Neural cell (in vitro differentiated cells): Measurements from ENCODE around the gene TEK. TPM values are rescaled to one million over a fixed set of nuclear protein-coding genes. Genes with fewer than 3 reads are reported as not detected.

Experiments
- H2AFZ ChIP-seq: fragments of 200-600, 300-800 bp; sonication (generic), shearing (Covaris generic); 2 replicates; pipeline ENCODE4 v1.6.0; 2014; ENCODE audit warnings: low read depth, mild to moderate bottlenecking, antibody characterized with exemption, low read length, moderate library complexity
- H3F3A ChIP-seq: fragments of 200-600 bp; shearing (Covaris generic); 2 replicates; pipeline ENCODE4 v1.6.1; 2016; ENCODE audit warnings: mild to moderate bottlenecking, moderate library complexity, mixed read lengths, antibody characterized with exemption, low read length; ENCODE audit not compliant: insufficient read depth, poor library complexity, severe bottlenecking
- H3K27ac ChIP-seq: fragments of 200-600, 300-800 bp; sonication (generic), shearing (Covaris generic); 2 replicates; pipeline ENCODE4 v1.5.1; 2014; ENCODE audit warnings: mild to moderate bottlenecking, low read length, moderate library complexity
- H3K27me3 ChIP-seq: fragments of 300-800, 200-600 bp; sonication (generic), shearing (Covaris generic); 2 replicates; pipeline ENCODE4 v1.6.0; 2014; ENCODE audit warnings: mild to moderate bottlenecking, low read depth, low read length, moderate library complexity; ENCODE audit not compliant: insufficient read depth
- H3K36me3 ChIP-seq: fragments of 300-800, 200-600 bp; sonication (generic), shearing (Covaris generic); 2 replicates; pipeline ENCODE4 v1.5.1; 2014; ENCODE audit warnings: mild to moderate bottlenecking, antibody characterized with exemption, low read length, moderate library complexity; ENCODE audit not compliant: insufficient read depth
- H3K4me2 ChIP-seq: fragments of 300-800, 200-600 bp; sonication (generic), shearing (Covaris generic); 2 replicates; pipeline ENCODE4 v1.6.0; 2014; ENCODE audit warnings: mild to moderate bottlenecking, low read length
- H3K4me3 ChIP-seq: fragments of 300-800, 200-600 bp; sonication (generic), shearing (Covaris generic); 2 replicates; pipeline ENCODE4 v1.5.1; 2014; ENCODE audit warnings: mild to moderate bottlenecking, low read length, moderate library complexity
- H3K79me2 ChIP-seq: fragments of 200-600 bp; shearing (Covaris generic); replicated peaks from 2 replicates; pipeline ENCODE4 v1.6.0; 2014; ENCODE audit warnings: mild to moderate bottlenecking, low read length, moderate library complexity; ENCODE audit not compliant: insufficient read depth
- H3K9ac ChIP-seq: fragments of 300-800, 200-600 bp; sonication (generic), shearing (Covaris generic); 2 replicates; pipeline ENCODE4 v1.6.1; 2016; ENCODE audit warnings: mild to moderate bottlenecking, low read length, mixed read lengths
- H3K9me2 ChIP-seq: fragments of 200-600 bp; shearing (Covaris generic); 2 replicates; pipeline ENCODE4 v1.6.1; 2016; ENCODE audit warnings: mild to moderate bottlenecking, low read length, mixed read lengths; ENCODE audit not compliant: insufficient read depth
- H3K9me3 ChIP-seq: fragments of 200-600, 300-800 bp; sonication (generic), shearing (Covaris generic); 2 replicates; pipeline ENCODE4 v1.6.1; 2016; ENCODE audit warnings: mild to moderate bottlenecking, mixed run types, low read length, moderate library complexity, mixed read lengths
- H4K20me1 ChIP-seq: fragments of 200-600 bp; shearing (Covaris generic); 2 replicates; pipeline ENCODE4 v1.6.1; 2016; ENCODE audit warnings: mild to moderate bottlenecking, mixed run types; ENCODE audit not compliant: insufficient read depth
- CTCF ChIP-seq: fragments of 450-650 bp; IDR thresholded peaks from 2 replicates; pipeline ENCODE4 v1.5.1; 2014; ENCODE audit warnings: antibody characterized with exemption, mild to moderate bottlenecking, moderate library complexity; ENCODE audit not compliant: poor library complexity, severe bottlenecking
- EP300 ChIP-seq: fragments of 450-650 bp; conservative IDR thresholded peaks from 2 replicates; pipeline ENCODE4 v1.6.1; 2014; ENCODE audit warnings: antibody characterized with exemption, mild to moderate bottlenecking, moderate library complexity; ENCODE audit not compliant: poor library complexity, severe bottlenecking
- EZH2 ChIP-seq: fragments of 200-600, 300-800 bp; shearing (Covaris generic), sonication (generic); IDR thresholded peaks from 2 replicates; pipeline ENCODE4 v1.6.1; 2014; ENCODE audit warnings: antibody characterized with exemption, low read length, borderline replicate concordance, mild to moderate bottlenecking; ENCODE audit not compliant: insufficient read depth, poor library complexity, severe bottlenecking
- MXI1 ChIP-seq: fragments of 450-650 bp; conservative IDR thresholded peaks from 2 replicates; pipeline ENCODE4 v1.6.1; 2014; ENCODE audit warnings: antibody characterized with exemption, mild to moderate bottlenecking; ENCODE audit not compliant: poor library complexity, severe bottlenecking
- POLR2AphosphoS5 ChIP-seq: IDR thresholded peaks from 2 replicates; pipeline ENCODE4 v1.6.1; 2012
- RAD21 ChIP-seq: fragments of 450-650 bp; conservative IDR thresholded peaks from 2 replicates; pipeline ENCODE4 v1.6.1; 2014; ENCODE audit warnings: antibody characterized with exemption, mild to moderate bottlenecking, moderate library complexity
- REST ChIP-seq: IDR thresholded peaks from 2 replicates; pipeline ENCODE4 v1.6.1; 2012; ENCODE audit warnings: borderline replicate concordance
- SMC3 ChIP-seq: fragments of 450-650 bp; conservative IDR thresholded peaks from 2 replicates; pipeline ENCODE4 v1.6.1; 2014; ENCODE audit warnings: antibody characterized with exemption, mild to moderate bottlenecking, moderate library complexity; ENCODE audit not compliant: poor library complexity
- TAF1 ChIP-seq: IDR thresholded peaks from 2 replicates; pipeline ENCODE4 v1.6.1; 2012; ENCODE audit warnings: low read depth
- polyA plus RNA-seq: library from polyadenylated mRNA; depleted of rRNA; stranded (reverse); fragments of >200 nt; gene quantifications from 2 replicates; pipeline ENCODE4 v1.2.3, GENCODE V29; 2014

Gene TEK
- polyA plus RNA-seq, 1 donor from 2014 or later, result 0.83 TPM

- no peaks in the 10 kb centered on the region for H4K20me1 ChIP-seq
- no peaks in the 10 kb centered on the region for H3K27me3 ChIP-seq
- no peak overlapping the region for H3K4me3 ChIP-seq
- no peak overlapping the region for H3K9ac ChIP-seq
- H3K9me2 ChIP-seq, result no peaks in the 10 kb centered on the region
- no peak overlapping the region for H3K4me2 ChIP-seq
- H3K9me3 ChIP-seq, result no peaks in the 10 kb centered on the region
- no peak overlapping the region for H3K27ac ChIP-seq
- H2AFZ ChIP-seq, result no peak overlapping the region
- TF ChIP-seq EP300 (no peak), TAF1 (no peak), RAD21 (peak; percentile 84), SMC3 (peak; percentile 79), CTCF (peak; percentile 84)
- no peaks in the 10 kb centered on the region for H3F3A ChIP-seq
- no peaks in the 10 kb centered on the region for H3K79me2 ChIP-seq
- no peaks in the 10 kb centered on the region for H3K36me3 ChIP-seq
These were observed 167.4 kb downstream of the TEK start for GRCh38 chr9:27276193-27277030.

- Histone ChIP-seq H3K4me2 (no peak overlapping the region), H3K79me2 (no peaks in the 10 kb centered on the region), H3K27me3 (no peaks in the 10 kb centered on the region), H3K9ac (no peak overlapping the region), H3K4me3 (no peak overlapping the region), H3F3A (no peaks in the 10 kb centered on the region), H2AFZ (no peak overlapping the region), H3K9me2 (no peaks in the 10 kb centered on the region), H3K36me3 (no peaks in the 10 kb centered on the region), H4K20me1 (no peaks in the 10 kb centered on the region), H3K27ac (no peak overlapping the region), H3K9me3 (no peaks in the 10 kb centered on the region)
- TF ChIP-seq CTCF (no peak), RAD21 (no peak), POLR2AphosphoS5 (no peak)
These were observed 169.3 kb downstream of the TEK start for GRCh38 chr9:27278374-27278773.

- Histone ChIP-seq H3F3A (no peaks in the 10 kb centered on the region), H3K27ac (no peak overlapping the region), H4K20me1 (no peaks in the 10 kb centered on the region), H3K9me2 (no peaks in the 10 kb centered on the region), H3K9me3 (no peaks in the 10 kb centered on the region), H3K9ac (no peak overlapping the region), H3K4me3 (no peak overlapping the region), H3K4me2 (no peak overlapping the region), H2AFZ (no peak overlapping the region), H3K27me3 (no peaks in the 10 kb centered on the region), H3K36me3 (no peaks in the 10 kb centered on the region), H3K79me2 (no peaks in the 10 kb centered on the region)
- TF ChIP-seq EZH2, result no peak
- no peak for TF ChIP-seq REST
- TF ChIP-seq MXI1, result no peak
- no peak for TF ChIP-seq CTCF
- no peak for TF ChIP-seq RAD21
- no peak for TF ChIP-seq SMC3
- no peak for TF ChIP-seq POLR2AphosphoS5
- TF ChIP-seq EP300, result no peak
- no peak for TF ChIP-seq TAF1
These were observed 170.6 kb downstream of the TEK start for GRCh38 chr9:27279611-27280010.
